Thymus (tissue), 11 donors: ENCODE measurements around the gene COBL. TPM values are rescaled to one million over a fixed set of nuclear protein-coding genes. Genes with fewer than 3 reads are reported as not detected.

ENCODE experiments used
- DNase-seq, 9 donors: peaks; one replicate each; pipeline ENCODE4 v3.0.0-alpha.2; 2013; ENCODE audit warnings: low spot score in 9 of 9, low read depth in 6 of 9, missing footprints in 1 of 9
- H3K27ac ChIP-seq, 2 donors: one replicate each; pipeline ENCODE4 v1.5.1; 2013; ENCODE audit warnings: control low read depth in 1 of 2, low read depth in 1 of 2, low read length in 1 of 2, mild to moderate bottlenecking in 1 of 2, moderate library complexity in 1 of 2
- H3K27me3 ChIP-seq, 2 donors: one replicate each; pipeline ENCODE4 v1.5.1; 2013; ENCODE audit warnings: low read length in 1 of 2; ENCODE audit not compliant: control insufficient read depth in 2 of 2, insufficient read depth in 1 of 2
- H3K36me3 ChIP-seq, 2 donors: one replicate each; pipeline ENCODE4 v1.5.1; 2013; ENCODE audit warnings: low read length in 1 of 2, mild to moderate bottlenecking in 1 of 2, moderate library complexity in 1 of 2; ENCODE audit not compliant: control insufficient read depth in 2 of 2, insufficient read depth in 2 of 2
- H3K4me1 ChIP-seq, 2 donors: one replicate each; pipeline ENCODE4 v1.5.1; 2013; ENCODE audit warnings: low read length in 2 of 2; ENCODE audit not compliant: control insufficient read depth in 2 of 2, insufficient read depth in 2 of 2
- H3K4me3 ChIP-seq, 2 donors: one replicate each; pipeline ENCODE4 v1.5.1; 2013; ENCODE audit warnings: low read length in 2 of 2, control low read depth in 1 of 2, mild to moderate bottlenecking in 1 of 2
- H3K9me3 ChIP-seq, 2 donors: one replicate each; pipeline ENCODE4 v1.5.1; 2013; ENCODE audit warnings: low read length in 1 of 2, mild to moderate bottlenecking in 1 of 2; ENCODE audit not compliant: control insufficient read depth in 2 of 2, insufficient read depth in 1 of 2
- WGBS: extraction: QIAGEN DNeasy Blood & Tissue Kit; methylation state at CpG from one replicate; pipeline ENCODE4 v1.1.7; 2013; 5-methylcytosine and 5-hydroxymethylcytosine counted together
- polyA plus RNA-seq: library from polyadenylated mRNA; stranded (reverse); fragments of 200-250 nt; gene quantifications from one replicate; pipeline ENCODE4 v1.2.3, GENCODE V29; 2013
- total RNA-seq: library from RNA; stranded (reverse); fragments of 120-200 nt; gene quantifications from one replicate; pipeline ENCODE4 v1.2.4, GENCODE V29; 2013
- donor health status: healthy.

The COBL gene
- total and polyA plus RNA-seq, 2 donors: 0.66 to 2.0 TPM

DNA sequence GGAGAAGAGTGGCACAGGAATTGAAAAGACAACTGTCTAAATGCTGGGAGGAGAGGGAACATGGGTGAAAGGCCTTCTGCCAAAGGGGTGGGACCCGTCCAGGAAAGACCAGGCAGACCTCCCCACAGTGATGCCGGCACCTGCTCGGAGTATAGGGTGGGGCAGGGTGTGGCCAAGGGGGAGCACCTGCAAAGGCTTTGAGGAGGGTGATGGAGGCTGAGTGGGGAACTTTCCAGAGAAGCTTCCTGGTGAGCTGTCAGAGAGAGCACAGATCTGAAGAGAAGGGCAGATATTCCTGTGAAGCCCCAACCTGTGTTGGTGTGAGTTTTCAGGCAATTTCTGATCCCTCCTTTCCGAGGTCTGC, 270.5 kb downstream of the COBL start:
- no peaks in the 10 kb centered on the region for H3K27me3 ChIP-seq
- no peak overlapping the region for H3K27ac ChIP-seq
- H3K36me3 ChIP-seq: no peaks in the 10 kb centered on the region
- H3K9me3 ChIP-seq: no peaks in the 10 kb centered on the region
- H3K4me3 ChIP-seq: no peak overlapping the region
- 96% methylated on average over 4 of the region's 4 CpGs for WGBS
- H3K4me1 ChIP-seq: no peaks in the 10 kb centered on the region
- no peak for DNase-seq

DNA sequence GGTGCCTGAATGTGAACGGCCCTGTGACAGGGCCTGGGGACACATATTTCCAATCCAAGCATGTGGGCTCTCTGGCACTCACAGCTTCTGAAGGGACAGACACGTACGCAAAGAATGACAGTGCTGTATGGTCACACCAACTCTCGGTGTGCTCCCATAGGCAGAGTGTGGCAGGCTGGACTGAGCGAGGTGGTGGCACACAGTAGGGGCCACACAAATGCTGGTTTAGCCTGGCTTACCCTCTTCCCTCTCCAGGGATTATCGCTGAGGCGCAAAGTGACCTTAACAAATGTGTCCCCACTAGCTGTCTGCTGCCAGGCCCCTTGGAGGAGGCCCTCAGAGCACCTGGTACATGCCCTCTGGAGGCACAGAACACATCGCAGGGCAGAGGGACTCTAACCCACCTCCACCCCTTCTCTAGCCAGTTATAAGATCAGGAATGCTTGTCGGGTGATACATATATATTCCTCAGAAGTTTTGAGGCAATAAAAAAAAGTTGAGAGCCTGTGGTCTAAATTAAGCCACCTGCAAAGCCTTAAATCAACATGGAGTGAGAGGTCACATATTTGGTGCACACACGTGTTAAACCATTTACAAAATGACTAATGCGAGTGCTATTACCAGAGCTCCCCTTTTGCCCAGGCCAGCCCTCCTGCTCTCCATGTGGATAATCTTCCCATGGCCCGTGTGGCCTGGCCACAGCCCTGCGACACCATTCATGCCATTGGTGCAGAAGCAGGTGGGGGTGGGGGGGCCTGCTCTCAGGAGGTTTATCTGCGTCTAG, 271.1 kb downstream of the COBL start:
- DNase-seq: no peak
- no peaks in the 10 kb centered on the region for H3K4me1 ChIP-seq
- 96% methylated on average over 14 of the region's 14 CpGs for WGBS
- no peaks in the 10 kb centered on the region for H3K27me3 ChIP-seq
- H3K9me3 ChIP-seq: no peaks in the 10 kb centered on the region
- H3K27ac ChIP-seq: no peak overlapping the region
- H3K36me3 ChIP-seq: no peaks in the 10 kb centered on the region
- no peak overlapping the region for H3K4me3 ChIP-seq

- Histone ChIP-seq H3K27me3 (no peaks in the 10 kb centered on the region), H3K9me3 (no peaks in the 10 kb centered on the region), H3K36me3 (no peaks in the 10 kb centered on the region), H3K4me3 (no peak overlapping the region), H3K27ac (no peak overlapping the region), H3K4me1 (no peaks in the 10 kb centered on the region)
- no peak for DNase-seq
- 92% methylated on average over 14 of the region's 14 CpGs for WGBS
Observed at GRCh38 chr7:51043461-51043860, 273.1 kb downstream of the COBL start.

GRCh38 chr7:51040787-51041186, 275.8 kb downstream of the COBL start:
- Histone ChIP-seq H3K36me3 (no peaks in the 10 kb centered on the region), H3K27me3 (no peaks in the 10 kb centered on the region), H3K27ac (no peak overlapping the region), H3K4me3 (no peak overlapping the region), H3K9me3 (no peaks in the 10 kb centered on the region), H3K4me1 (no peaks in the 10 kb centered on the region)
- no peak for DNase-seq
- WGBS: 67% methylated on average over 6 of the region's 6 CpGs

DNA sequence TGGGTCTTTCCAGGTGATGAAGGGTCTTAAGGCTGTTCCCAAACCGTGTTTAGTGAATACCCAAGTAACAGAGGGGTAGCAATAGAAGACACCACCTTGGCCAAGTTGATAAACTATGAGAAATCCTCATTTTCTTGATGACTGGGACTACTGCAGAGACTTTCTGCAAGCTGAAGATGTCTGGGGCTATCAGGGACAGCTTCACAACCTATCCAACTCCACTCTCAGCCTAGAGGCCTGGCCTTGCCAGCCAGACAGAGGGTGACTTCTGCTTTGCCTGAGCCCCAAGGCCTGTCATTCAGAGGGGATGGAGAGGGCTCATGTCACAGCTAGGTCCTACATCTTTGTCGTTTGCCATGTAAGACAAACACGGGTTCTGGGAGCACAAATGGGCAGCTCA, 278.0 kb downstream of the COBL start:
- no peak overlapping the region for H3K4me3 ChIP-seq
- WGBS: 94% methylated on average over 3 of the region's 3 CpGs
- DNase-seq: no peak
- H3K4me1 ChIP-seq: no peaks in the 10 kb centered on the region
- H3K27me3 ChIP-seq: peaks cover 0 to 6% of the 10 kb centered on the region in 2 donors
- no peak overlapping the region for H3K27ac ChIP-seq
- H3K9me3 ChIP-seq: no peaks in the 10 kb centered on the region
- no peaks in the 10 kb centered on the region for H3K36me3 ChIP-seq

GRCh38 chr7:51035716-51036115, 280.9 kb downstream of the COBL start:
- no peak for DNase-seq
- no peaks in the 10 kb centered on the region for H3K4me1 ChIP-seq
- H3K27me3 ChIP-seq: peaks cover 0 to 6% of the 10 kb centered on the region in 2 donors
- H3K27ac ChIP-seq: no peak overlapping the region
- H3K4me3 ChIP-seq: no peak overlapping the region
- 96% methylated on average over 8 of the region's 8 CpGs for WGBS
- H3K9me3 ChIP-seq: no peaks in the 10 kb centered on the region
- no peaks in the 10 kb centered on the region for H3K36me3 ChIP-seq

DNA sequence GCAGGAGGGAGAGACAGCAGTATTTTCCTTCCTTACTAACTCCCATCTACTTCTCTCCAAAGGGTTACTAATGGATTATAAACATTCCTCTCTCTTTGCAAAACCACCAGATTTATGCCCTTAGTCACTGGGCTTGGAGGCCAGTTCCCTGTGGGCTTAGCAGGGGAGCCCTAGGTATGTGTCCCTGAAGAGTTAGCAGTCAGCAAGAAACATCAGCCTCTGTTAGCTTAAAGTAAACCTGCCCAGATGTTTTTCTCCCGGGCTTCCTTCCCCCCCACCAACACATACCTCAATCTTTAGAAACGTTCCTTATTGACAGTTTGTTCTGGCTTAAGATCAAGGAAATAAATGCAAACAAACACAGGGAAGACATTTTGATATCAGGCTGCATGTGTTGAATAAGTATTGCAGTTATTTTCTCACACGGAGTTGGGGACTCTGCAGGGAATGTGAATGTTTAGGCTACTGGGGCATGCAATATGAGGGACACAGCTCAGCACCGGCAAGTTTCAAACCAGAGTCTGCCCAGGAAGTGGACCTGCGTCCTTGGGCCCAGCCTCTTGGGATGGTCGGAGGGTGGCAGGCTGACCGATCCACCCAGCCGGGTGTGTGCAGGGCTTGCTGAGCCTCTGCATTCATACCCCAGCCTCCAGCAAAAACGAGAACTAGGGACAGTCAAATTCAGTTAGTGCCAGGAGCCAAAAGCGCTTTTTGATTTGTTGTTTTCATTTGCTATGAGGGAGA, 281.9 kb downstream of the COBL start:
- no peak for DNase-seq
- no peaks in the 10 kb centered on the region for H3K36me3 ChIP-seq
- H3K4me3 ChIP-seq: no peak overlapping the region
- peaks cover 0 to 6% of the 10 kb centered on the region in 2 donors for H3K27me3 ChIP-seq
- H3K4me1 ChIP-seq: no peaks in the 10 kb centered on the region
- WGBS: 84% methylated on average over 10 of the region's 10 CpGs
- H3K9me3 ChIP-seq: no peaks in the 10 kb centered on the region
- no peak overlapping the region for H3K27ac ChIP-seq

- Histone ChIP-seq H3K27ac (no peak overlapping the region), H3K9me3 (no peaks in the 10 kb centered on the region), H3K4me1 (no peaks in the 10 kb centered on the region), H3K36me3 (no peaks in the 10 kb centered on the region), H3K4me3 (no peak overlapping the region), H3K27me3 (peaks cover 0 to 6% of the 10 kb centered on the region in 2 donors)
- DNase-seq: no peak
- WGBS: 95% methylated on average over 8 of the region's 8 CpGs
Observed at GRCh38 chr7:51033727-51034520, 282.7 kb downstream of the COBL start.
